Transverse colon (tissue), 4 donors: ENCODE data around the gene DNAAF3. TPM values are rescaled to one million over a fixed set of nuclear protein-coding genes. Genes with fewer than 3 reads are reported as not detected.

Experiments used
- DNase-seq: peaks from one replicate; pipeline ENCODE4 v3.0.0-alpha.2; 2019
- H3K27ac ChIP-seq, 4 donors: fragments of 200-600 bp; sonication (generic); 2 replicates each; pipeline ENCODE4 v1.5.1; 2016 to 2018; ENCODE audit warnings: inconsistent platforms in 4 of 4
- H3K27me3 ChIP-seq: fragments of 200-600 bp; sonication (generic); 2 replicates; pipeline ENCODE4 v1.5.1; 2017; ENCODE audit warnings: inconsistent platforms
- H3K36me3 ChIP-seq, 4 donors: fragments of 200-600 bp; sonication (generic); 2 replicates each; pipeline ENCODE4 v1.5.1; 2017 to 2019; ENCODE audit warnings: inconsistent platforms in 4 of 4
- H3K4me1 ChIP-seq, 4 donors: fragments of 200-600 bp; sonication (generic); 2 replicates each; pipeline ENCODE4 v1.5.1; 2017 to 2020; ENCODE audit warnings: inconsistent platforms in 4 of 4
- H3K4me3 ChIP-seq, 4 donors: fragments of 200-600 bp; sonication (generic); 1 replicate in 1 of 4; 2 replicates in 3 of 4; pipeline versions ENCODE4 v1.5.1 to v1.6.1; 2017 to 2019; ENCODE audit warnings: inconsistent platforms in 4 of 4
- H3K9me3 ChIP-seq, 2 donors: fragments of 200-600 bp; sonication (generic); 2 replicates each; pipeline ENCODE4 v1.5.1; 2017 to 2019; ENCODE audit warnings: inconsistent platforms in 2 of 2
- CTCF ChIP-seq, 5 experiments: fragments of 200-600 bp in 3 of 5; fragments of 450-650 bp in 2 of 5; sonication (generic) in 3 of 5; IDR thresholded peaks; 1 replicate in 2 of 5; 2 replicates in 3 of 5; pipeline ENCODE4 v1.5.1; 2016 to 2017; ENCODE audit warnings: antibody characterized with exemption in 5 of 5, inconsistent platforms in 3 of 5, mild to moderate bottlenecking in 2 of 5, moderate library complexity in 1 of 5
- EP300 ChIP-seq: sonication (generic); formaldehyde crosslinking; IDR thresholded peaks from one replicate; pipeline ENCODE4 v1.6.1; 2017; ENCODE audit warnings: antibody characterized with exemption, low read depth
- POLR2A ChIP-seq: fragments of 450-650 bp; IDR thresholded peaks from one replicate; pipeline ENCODE4 v1.6.1; 2016; ENCODE audit warnings: antibody characterized with exemption, mild to moderate bottlenecking, moderate library complexity
- POLR2AphosphoS5 ChIP-seq, 3 donors: sonication (generic); formaldehyde crosslinking; IDR thresholded peaks; one replicate each; pipeline ENCODE4 v1.6.1; 2016; ENCODE audit warnings: antibody characterized with exemption in 3 of 3
- WGBS, 2 donors: methylation state at CpG; one replicate each; pipeline ENCODE4 v1.1.5; 2018; ENCODE audit warnings: low coverage in 1 of 2; 5-methylcytosine and 5-hydroxymethylcytosine counted together
- in situ Hi-C, 4 donors: fragments of 200-750 bp; cut with MboI; loops; one replicate each; pipeline versions ENCODE4 v1.15.0 to v1.15.1; 2017; ENCODE audit warnings: low sequenced_read_pairs in 3 of 4, low pct_ligation_motif_present in 1 of 4, low pct_unique_long_range_greater_than_20kb in 1 of 4
- intact Hi-C: fragments of 100-400 bp; cut with DNase I; formaldehyde crosslinking; loops from one replicate; pipeline ENCODE4 v1.15.1; 2023; ENCODE audit warnings: low total_unique reads
- total RNA-seq, 4 donors: library from RNA; depleted of rRNA; stranded (reverse); fragments of >200 nt; gene quantifications; one replicate each; pipeline ENCODE4 v1.1.0, GENCODE V29; 2016

The DNAAF3 gene
- total RNA-seq, 4 donors from 2014 or later: 0.40 to 0.41 TPM; not detected in 2

- intact Hi-C loops: loop anchor here (10.0 kb wide), 1 partner anchor 360 kb away; no protein-coding TSS in a partner anchor
- 0 to 19% methylated on average over 1 to 3 of the region's 3 CpGs for WGBS, 2 donors
Measured at GRCh38 chr19:55145232-55145631, 21.2 kb downstream of the DNAAF3 start.

GRCh38 chr19:55141696-55142095, 24.7 kb downstream of the DNAAF3 start:
- intact Hi-C loops: loop anchor here (10.0 kb wide), 1 partner anchor 363 kb away; no protein-coding TSS in a partner anchor
- H3K9me3 ChIP-seq: no peaks in the 10 kb centered on the region
- in situ Hi-C loops: loop anchor here in 3 of 4 donors (10.0 kb wide), 2 partner anchors 283 to 363 kb away; no protein-coding TSS in a partner anchor
- no peak overlapping the region for H3K27ac ChIP-seq
- H3K36me3 ChIP-seq: no peaks in the 10 kb centered on the region
- WGBS, 2 donors: 33% methylated on average over 20 of the region's 21 CpGs; no CpG with 5 or more reads in 1 of the 2 donors
- no peak for DNase-seq
- no peak for TF ChIP-seq EP300
- no peak for TF ChIP-seq CTCF (IDR thresholded peaks at IDR 0.05)
- no peak for TF ChIP-seq POLR2A
- TF ChIP-seq POLR2AphosphoS5 (IDR thresholded peaks at IDR 0.05): no peak
- no peak overlapping the region for H3K4me3 ChIP-seq
- H3K27me3 ChIP-seq: peaks cover 92% of the 10 kb centered on the region
- peaks cover 0 to 10% (median 9%) of the 10 kb centered on the region in 4 donors for H3K4me1 ChIP-seq

More at GRCh38 chr19:55145232-55145631, 21.2 kb downstream of the DNAAF3 start:
- no peak overlapping the region for H3K27ac ChIP-seq
- peaks cover 97% of the 10 kb centered on the region for H3K27me3 ChIP-seq
- H3K4me3 ChIP-seq: no peak overlapping the region
- TF ChIP-seq POLR2A: no peak
- TF ChIP-seq POLR2AphosphoS5 (IDR thresholded peaks at IDR 0.05): no peak
- TF ChIP-seq CTCF (IDR thresholded peaks at IDR 0.05): no peak
- no peak for TF ChIP-seq EP300
- in situ Hi-C loops: loop anchor here in 3 of 4 donors (10.0 kb wide), 2 partner anchors 280 to 360 kb away; no protein-coding TSS in a partner anchor
- peaks cover 0 to 13% (median 11%) of the 10 kb centered on the region in 4 donors for H3K4me1 ChIP-seq
- DNase-seq: no peak
- no peaks in the 10 kb centered on the region for H3K36me3 ChIP-seq
- H3K9me3 ChIP-seq: no peaks in the 10 kb centered on the region

- Histone ChIP-seq H3K9me3 (no peaks in the 10 kb centered on the region), H3K4me3 (no peak overlapping the region), H3K36me3 (no peaks in the 10 kb centered on the region), H3K27ac (no peak overlapping the region), H3K27me3 (peaks cover 89% of the 10 kb centered on the region), H3K4me1 (no peaks in the 10 kb centered on the region)
- in situ Hi-C loops (loop anchor here in 2 of 4 donors (10.0 kb wide), 2 partner anchors 277 to 357 kb away; no protein-coding TSS in a partner anchor), intact Hi-C loops (no loop called here)
- DNase-seq: no peak
- no peak for TF ChIP-seq EP300
- 48 to 53% methylated on average over 3 to 9 of the region's 9 CpGs for WGBS, 2 donors
Measured at GRCh38 chr19:55137915-55138314, 28.5 kb downstream of the DNAAF3 start.

- Histone ChIP-seq H3K36me3 (no peaks in the 10 kb centered on the region), H3K27ac (no peak overlapping the region), H3K4me3 (no peak overlapping the region), H3K9me3 (no peaks in the 10 kb centered on the region), H3K27me3 (peaks cover 86% of the 10 kb centered on the region), H3K4me1 (no peaks in the 10 kb centered on the region)
- DNase-seq: no peak
- intact Hi-C loops (no loop called here), in situ Hi-C loops (loop anchor here in 2 of 4 donors (10.0 kb wide), 2 partner anchors 278 to 358 kb away; no protein-coding TSS in a partner anchor)
- WGBS, 2 donors: 68% methylated on average over 17 of the region's 17 CpGs; no CpG with 5 or more reads in 1 of the 2 donors
- no peak for TF ChIP-seq POLR2AphosphoS5 (IDR thresholded peaks at IDR 0.05)
- TF ChIP-seq CTCF (IDR thresholded peaks at IDR 0.05): no peak
- no peak for TF ChIP-seq EP300
- no peak for TF ChIP-seq POLR2A
Measured at GRCh38 chr19:55136399-55137102, 29.9 kb downstream of the DNAAF3 start.
